H1 (cell line): ENCODE results near the gene HFM1. TPM values are rescaled to one million over a fixed set of nuclear protein-coding genes. Genes with fewer than 3 reads are reported as not detected.

Experiments
- CTCF ChIA-PET: fragments of 300-600 bp; sonication (Branson Sonifier 250); formaldehyde crosslinking; loops from one replicate; lab custom pipeline; 2021; ENCODE audit not compliant: partially characterized antibody; lab: Charles Lee
- POLR2A ChIA-PET: fragments of 300-600 bp; sonication (Branson Sonifier 250); formaldehyde crosslinking; loops from one replicate; lab custom pipeline; 2021; ENCODE audit warnings: inconsistent platforms; ENCODE audit not compliant: partially characterized antibody; lab: Charles Lee
- DNase-seq, 2 experiments: peaks; one replicate each; pipeline versions ENCODE4 v3.0.0 to v3.0.0-alpha.2; 2010 to 2022; ENCODE audit warnings: low spot score in 2 of 2, low read depth in 1 of 2, mixed read lengths in 1 of 2
- FAIRE-seq: peaks from 2 replicates; lab custom pipeline; 2011; peaks lifted over from hg19 to GRCh38; lab: Jason Lieb, UNC
- H2AFZ ChIP-seq: 2 replicates; pipeline ENCODE4 v1.8.1; 2012; ENCODE audit warnings: low read length, inconsistent platforms
- H2AK5ac ChIP-seq: 2 replicates; pipeline ENCODE4 v1.6.1; 2013; ENCODE audit warnings: low read depth, low read length
- H2BK120ac ChIP-seq: replicated peaks from 2 replicates; pipeline ENCODE3; 2013; ENCODE audit warnings: low read depth, low read length, inconsistent platforms
- H2BK12ac ChIP-seq: 2 replicates; pipeline ENCODE4 v1.6.1; 2013; ENCODE audit warnings: low read depth, low read length
- H2BK15ac ChIP-seq: 2 replicates; pipeline ENCODE4 v1.6.1; 2013; ENCODE audit warnings: low read length
- H2BK20ac ChIP-seq: 2 replicates; pipeline ENCODE4 v1.6.1; 2013; ENCODE audit warnings: low read length
- H2BK5ac ChIP-seq: 2 replicates; pipeline ENCODE4 v1.6.1; 2013; ENCODE audit warnings: low read depth, low read length
- H3K14ac ChIP-seq: 2 replicates; pipeline ENCODE4 v1.6.1; 2013; ENCODE audit warnings: inconsistent platforms; ENCODE audit not compliant: insufficient read length
- H3K18ac ChIP-seq: 2 replicates; pipeline ENCODE4 v1.6.1; 2013; ENCODE audit warnings: low read length; ENCODE audit errors: extremely low read depth
- H3K23ac ChIP-seq: 2 replicates; pipeline ENCODE4 v1.6.1; 2013; ENCODE audit warnings: inconsistent platforms; ENCODE audit not compliant: insufficient read length
- H3K23me2 ChIP-seq: 2 replicates; pipeline ENCODE4 v1.6.1; 2013; ENCODE audit warnings: low read depth, low read length
- H3K27ac ChIP-seq: 2 replicates; pipeline ENCODE4 v1.6.1; 2011; ENCODE audit warnings: low read depth, low read length, inconsistent platforms
- H3K27me3 ChIP-seq, 4 experiments: replicated peaks in 1 of 4; 1 replicate in 1 of 4; 2 replicates in 3 of 4; pipeline versions ENCODE4 v1.6.1 to v1.8.1; 2011 to 2013; ENCODE audit warnings: low read length in 3 of 4, mild to moderate bottlenecking in 3 of 4, inconsistent platforms in 2 of 4, mixed read lengths in 2 of 4, moderate library complexity in 1 of 4; ENCODE audit not compliant: control insufficient read depth in 3 of 4, insufficient read depth in 3 of 4; ENCODE audit errors: extremely low read depth in 1 of 4
- H3K36me3 ChIP-seq, 4 experiments: 2 replicates each; pipeline versions ENCODE4 v1.6.1 to v1.8.1; 2011 to 2013; ENCODE audit warnings: mild to moderate bottlenecking in 4 of 4, low read length in 3 of 4, moderate library complexity in 2 of 4, control low read depth in 1 of 4, inconsistent platforms in 1 of 4; ENCODE audit not compliant: insufficient read depth in 4 of 4, control insufficient read depth in 2 of 4
- H3K4ac ChIP-seq: replicated peaks from 2 replicates; pipeline ENCODE3; 2013; ENCODE audit warnings: low read length, low read depth, mixed read lengths, inconsistent platforms; ENCODE audit not compliant: insufficient read length
- H3K4me1 ChIP-seq, 4 experiments: replicated peaks in 1 of 4; 1 replicate in 1 of 4; 2 replicates in 3 of 4; pipeline versions ENCODE4 v1.6.1 to v1.8.1; 2011 to 2013; ENCODE audit warnings: low read length in 3 of 4, inconsistent platforms in 2 of 4, mixed read lengths in 1 of 4; ENCODE audit not compliant: insufficient read depth in 4 of 4, control insufficient read depth in 3 of 4
- H3K4me2 ChIP-seq, 2 experiments: 2 replicates each; pipeline versions ENCODE4 v1.6.1 to v1.8.1; 2011 to 2013; ENCODE audit warnings: low read depth in 2 of 2, low read length in 2 of 2, control low read depth in 1 of 2, inconsistent platforms in 1 of 2, mild to moderate bottlenecking in 1 of 2; ENCODE audit not compliant: insufficient read depth in 1 of 2
- H3K4me3 ChIP-seq, 4 experiments: fragments of 200-600, 300-600 bp in 1 of 4; sonication (generic), shearing (Covaris generic), sonication (Bioruptor Twin) in 1 of 4; 2 replicates each; pipeline versions ENCODE4 v1.5.1 to v1.8.1; 2011 to 2016; ENCODE audit warnings: low read length in 4 of 4, low read depth in 3 of 4, control low read depth in 2 of 4, inconsistent platforms in 2 of 4, mild to moderate bottlenecking in 2 of 4, mixed read lengths in 1 of 4, moderate library complexity in 1 of 4; ENCODE audit not compliant: insufficient read depth in 2 of 4; ENCODE audit errors: extremely low read depth in 1 of 4
- H3K56ac ChIP-seq: replicated peaks from 2 replicates; pipeline ENCODE3; 2013; ENCODE audit warnings: low read depth, mild to moderate bottlenecking, mixed read lengths, low read length, inconsistent platforms; ENCODE audit not compliant: insufficient read length
- H3K79me1 ChIP-seq: 2 replicates; pipeline ENCODE4 v1.6.1; 2013; ENCODE audit warnings: low read depth, low read length, control low read depth
- H3K79me2 ChIP-seq, 2 experiments: 2 replicates each; pipeline versions ENCODE4 v1.6.1 to v1.8.1; 2012 to 2013; ENCODE audit warnings: low read length in 2 of 2, mild to moderate bottlenecking in 2 of 2, inconsistent platforms in 1 of 2; ENCODE audit not compliant: insufficient read depth in 2 of 2, control insufficient read depth in 1 of 2
- H3K9ac ChIP-seq, 4 experiments: replicated peaks in 1 of 4; 1 replicate in 1 of 4; 2 replicates in 3 of 4; pipeline versions ENCODE4 v1.6.1 to v1.8.1; 2011 to 2013; ENCODE audit warnings: low read depth in 3 of 4, low read length in 3 of 4, control low read depth in 2 of 4, mild to moderate bottlenecking in 2 of 4, moderate library complexity in 2 of 4, inconsistent platforms in 1 of 4; ENCODE audit errors: extremely low read depth in 1 of 4
- H3K9me3 ChIP-seq, 2 experiments: 2 replicates each; pipeline versions ENCODE4 v1.6.1 to v1.8.1; 2012 to 2013; ENCODE audit warnings: mild to moderate bottlenecking in 2 of 2, moderate library complexity in 2 of 2, control low read depth in 1 of 2, inconsistent platforms in 1 of 2, low read depth in 1 of 2, low read length in 1 of 2, mixed read lengths in 1 of 2; ENCODE audit not compliant: insufficient read depth in 2 of 2
- H4K20me1 ChIP-seq, 2 experiments: replicated peaks in 1 of 2; 2 replicates each; pipeline versions ENCODE3 to v1.8.1; 2011 to 2013; ENCODE audit warnings: inconsistent platforms in 2 of 2, low read length in 2 of 2, mild to moderate bottlenecking in 1 of 2; ENCODE audit not compliant: insufficient read depth in 2 of 2, control insufficient read depth in 1 of 2
- H4K5ac ChIP-seq: 2 replicates; pipeline ENCODE4 v1.6.1; 2013; ENCODE audit warnings: low read length, low read depth, mixed read lengths, inconsistent platforms; ENCODE audit not compliant: insufficient read length
- H4K8ac ChIP-seq: 2 replicates; pipeline ENCODE4 v1.8.0; 2013; ENCODE audit warnings: mild to moderate bottlenecking, moderate library complexity, low read length, inconsistent platforms; ENCODE audit not compliant: insufficient read depth; ENCODE audit errors: extremely low read depth
- H4K91ac ChIP-seq: replicated peaks from 2 replicates; pipeline ENCODE3; 2013; ENCODE audit warnings: low read length, mixed read lengths, inconsistent platforms; ENCODE audit not compliant: insufficient read length
- NRF1 ChIP-seq: IDR thresholded peaks from 2 replicates; pipeline ENCODE4 v1.6.1; 2011; ENCODE audit warnings: mild to moderate bottlenecking, low read depth, low read length, improper control_type of control experiment
- TCF12 ChIP-seq: IDR thresholded peaks from 2 replicates; pipeline ENCODE4 v1.6.1; 2011; ENCODE audit warnings: low read depth, mild to moderate bottlenecking, low read length
- WGBS, 2 experiments: shearing (Covaris generic) in 1 of 2; methylation state at CpG; one replicate each; pipeline versions ENCODE4 v1.1.6 to v1.1.7; 2013 to 2015; ENCODE audit warnings: low lambda C conversion rate in 2 of 2, mixed read lengths in 2 of 2, inconsistent platforms in 1 of 2, low coverage in 1 of 2, missing lambda C conversion rate in 1 of 2; ENCODE audit not compliant: insufficient replicate concordance in 2 of 2, insufficient coverage in 1 of 2, insufficient read length in 1 of 2; ENCODE audit errors: extremely low coverage in 1 of 2, missing lambda C conversion rate in 1 of 2; 5-methylcytosine and 5-hydroxymethylcytosine counted together
- polyA plus RNA-seq, 7 experiments: library from polyadenylated mRNA; depleted of rRNA in 3 of 7; stranded (reverse) in 5 of 7; unstranded in 2 of 7; fragments of >200 nt in 5 of 7; fragments of 200-250 nt in 2 of 7; gene quantifications; 1 replicate in 5 of 7; 2 replicates in 1 of 7; 4 replicates in 1 of 7; pipeline versions ENCODE4 v1.2.1 to v1.2.3, GENCODE V29; 2011 to 2013; ENCODE audit warnings: missing spikeins in 2 of 7, mixed read lengths in 2 of 7
- total RNA-seq: library from RNA; stranded (reverse); fragmentation: NEBNext Ultra II Directional; extraction: Animal tissue kit (Norgen Biotek cat#: 25700); gene quantifications from 2 replicates; pipeline ENCODE4 v1.2.1, GENCODE V29; 2021

HFM1 gene
- total and polyA plus RNA-seq, 2 of the 8 experiments (the other 6 are each of a cell fraction or from before 2014, with no cell fraction given), result 0.23 to 1.2 TPM

DNA sequence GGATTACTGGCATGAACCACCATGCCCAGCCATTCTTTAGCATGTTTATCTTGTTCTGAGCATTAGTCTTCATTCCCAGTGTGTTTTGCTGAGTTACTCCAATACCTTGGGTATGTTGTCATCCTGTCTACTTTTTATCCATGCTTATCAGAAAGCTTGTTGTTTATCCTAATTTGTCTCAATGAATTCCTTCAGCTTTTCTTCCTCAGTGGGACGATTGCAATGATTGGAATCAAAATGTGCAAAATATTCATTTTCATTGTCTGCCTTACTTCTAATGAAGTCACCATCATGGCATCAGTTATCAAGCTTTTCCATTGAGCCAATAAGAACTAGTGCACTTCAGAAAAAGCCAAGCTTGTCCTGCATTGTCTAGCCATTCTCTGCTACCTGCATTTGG lies 170.5 kb downstream of the HFM1 start:
- H3K27ac ChIP-seq, result no peak overlapping the region
- H3K27me3 ChIP-seq, result no peaks in the 10 kb centered on the region
- H3K36me3 ChIP-seq, result no peaks in the 10 kb centered on the region
- H2BK5ac ChIP-seq, result no peak overlapping the region
- H2AK5ac ChIP-seq, result no peak overlapping the region
- H3K4me3 ChIP-seq, result no peak overlapping the region
- no peak overlapping the region for H4K8ac ChIP-seq
- no peaks in the 10 kb centered on the region for H3K4me1 ChIP-seq
- H3K9me3 ChIP-seq, result no peaks in the 10 kb centered on the region
- no peak overlapping the region for H3K4me2 ChIP-seq
- no peak overlapping the region for H3K9ac ChIP-seq
- no peak for TF ChIP-seq TCF12
- no peak for TF ChIP-seq NRF1
- no peaks in the 10 kb centered on the region for H3K79me2 ChIP-seq
- no peak overlapping the region for H3K14ac ChIP-seq
- no peak overlapping the region for H3K23ac ChIP-seq
- no peak overlapping the region for H2AFZ ChIP-seq
- no peak overlapping the region for H4K91ac ChIP-seq
- no peak overlapping the region for H3K56ac ChIP-seq
- no peak overlapping the region for H3K4ac ChIP-seq
- no peak overlapping the region for H3K18ac ChIP-seq
- H2BK12ac ChIP-seq, result no peak overlapping the region
- no peak overlapping the region for H2BK15ac ChIP-seq
- FAIRE-seq, result no peak
- 94% methylated on average over 1 of the region's 1 CpG; no CpG with 5 or more reads in 1 of the 2 experiments for WGBS, 2 experiments
- DNase-seq, result no peak
- no peaks in the 10 kb centered on the region for H4K20me1 ChIP-seq
- no peak overlapping the region for H2BK120ac ChIP-seq
- no peaks in the 10 kb centered on the region for H3K79me1 ChIP-seq
- H2BK20ac ChIP-seq, result no peak overlapping the region
- POLR2A ChIA-PET, result no interaction called here
- no peak overlapping the region for H4K5ac ChIP-seq
- no peaks in the 10 kb centered on the region for H3K23me2 ChIP-seq
- CTCF ChIA-PET, result interaction anchor here (0.6 to 3.3 kb wide), 4 partner anchors 9 to 68 kb away, joined by 3 to 11 read pairs (median 3); no protein-coding TSS in a partner anchor
